ENCODE data around the gene PRELID2. TPM values are rescaled to one million over a fixed set of nuclear protein-coding genes. Genes with fewer than 3 reads are reported as not detected.

PRELID2 gene
- polyA plus RNA-seq, 1 of the 3 experiments (the other 2 are of a cell fraction) = 5.3 TPM

- Histone ChIP-seq H4K20me1 (ENCODE audit: insufficient read depth) (no peaks in the 10 kb centered on the region), H2AFZ (ENCODE audit: low read depth) (peak overlapping the region; percentile 44; the same call in 1 of the 2 replicates), H3K9ac (no peak overlapping the region), H3K9me3 (no peaks in the 10 kb centered on the region), H3K4me1 (ENCODE audit: control insufficient read depth in 1 of 2, insufficient read depth in 2 of 2, low read depth in 1 of 2, low read length in 1 of 2) (peaks cover 0 to 24% of the 10 kb centered on the region in 2 experiments; a peak in 3 of 4 replicates), H3K27me3 (ENCODE audit: insufficient read depth) (no peaks in the 10 kb centered on the region), H3K4me3 (ENCODE audit: low read depth in 2 of 2, low read length in 1 of 2) (no peak overlapping the region), H3K27ac (ENCODE audit: low read depth in 2 of 2, low read length in 1 of 2) (no peak overlapping the region), H3K36me3 (replicated peaks in 1 of 2; ENCODE audit: control insufficient read depth in 1 of 2, insufficient read depth in 2 of 2, low read length in 1 of 2) (no peaks in the 10 kb centered on the region), H3K9me2 (no peaks in the 10 kb centered on the region), H3F3A (replicated peaks; ENCODE audit: insufficient read depth) (peaks cover 12% of the 10 kb centered on the region), H3K79me2 (ENCODE audit: insufficient read depth) (peaks cover 10% of the 10 kb centered on the region; the same call in 1 of the 2 replicates), H3K4me2 (no peak overlapping the region)
- 67% methylated on average over 3 of the region's 3 CpGs for WGBS (ENCODE audit: low lambda C conversion rate)
- CTCF ChIA-PET = interaction anchor here (0.6 to 3.1 kb wide), 46 partner anchors 9 to 1628 kb away, joined by 3 to 30 read pairs (median 4); partner anchors contain the start of gene PRELID2
- POLR2A ChIA-PET = no interaction called here
- peak; percentile 42 for DNase-seq
- TF ChIP-seq SIN3A (IDR thresholded peaks at IDR 0.05; ENCODE audit: borderline replicate concordance, low read depth, low read length) = no peak
- no peak for TF ChIP-seq TEAD4 (IDR thresholded peaks at IDR 0.05; ENCODE audit: borderline replicate concordance, insufficient read depth)
- peak; percentile 85 for TF ChIP-seq RAD21 (IDR thresholded peaks at IDR 0.05; ENCODE audit: low read length)
- TF ChIP-seq SMC3 (IDR thresholded peaks at IDR 0.05; ENCODE audit: low read depth, low read length) = peak; percentile 65
- TF ChIP-seq POLR2AphosphoS5 (IDR thresholded peaks at IDR 0.05; ENCODE audit: low read depth, low read length) = no peak
- no peak for TF ChIP-seq TCF12 (IDR thresholded peaks at IDR 0.05)
- TF ChIP-seq, protein P1, sequence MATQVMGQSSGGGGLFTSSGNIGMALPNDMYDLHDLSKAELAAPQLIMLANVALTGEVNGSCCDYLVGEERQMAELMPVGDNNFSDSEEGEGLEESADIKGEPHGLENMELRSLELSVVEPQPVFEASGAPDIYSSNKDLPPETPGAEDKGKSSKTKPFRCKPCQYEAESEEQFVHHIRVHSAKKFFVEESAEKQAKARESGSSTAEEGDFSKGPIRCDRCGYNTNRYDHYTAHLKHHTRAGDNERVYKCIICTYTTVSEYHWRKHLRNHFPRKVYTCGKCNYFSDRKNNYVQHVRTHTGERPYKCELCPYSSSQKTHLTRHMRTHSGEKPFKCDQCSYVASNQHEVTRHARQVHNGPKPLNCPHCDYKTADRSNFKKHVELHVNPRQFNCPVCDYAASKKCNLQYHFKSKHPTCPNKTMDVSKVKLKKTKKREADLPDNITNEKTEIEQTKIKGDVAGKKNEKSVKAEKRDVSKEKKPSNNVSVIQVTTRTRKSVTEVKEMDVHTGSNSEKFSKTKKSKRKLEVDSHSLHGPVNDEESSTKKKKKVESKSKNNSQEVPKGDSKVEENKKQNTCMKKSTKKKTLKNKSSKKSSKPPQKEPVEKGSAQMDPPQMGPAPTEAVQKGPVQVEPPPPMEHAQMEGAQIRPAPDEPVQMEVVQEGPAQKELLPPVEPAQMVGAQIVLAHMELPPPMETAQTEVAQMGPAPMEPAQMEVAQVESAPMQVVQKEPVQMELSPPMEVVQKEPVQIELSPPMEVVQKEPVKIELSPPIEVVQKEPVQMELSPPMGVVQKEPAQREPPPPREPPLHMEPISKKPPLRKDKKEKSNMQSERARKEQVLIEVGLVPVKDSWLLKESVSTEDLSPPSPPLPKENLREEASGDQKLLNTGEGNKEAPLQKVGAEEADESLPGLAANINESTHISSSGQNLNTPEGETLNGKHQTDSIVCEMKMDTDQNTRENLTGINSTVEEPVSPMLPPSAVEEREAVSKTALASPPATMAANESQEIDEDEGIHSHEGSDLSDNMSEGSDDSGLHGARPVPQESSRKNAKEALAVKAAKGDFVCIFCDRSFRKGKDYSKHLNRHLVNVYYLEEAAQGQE (IDR thresholded peaks at IDR 0.05; ENCODE audit: low read depth, low read length) = no peak
- no peak for TF ChIP-seq NFIC (IDR thresholded peaks at IDR 0.05; ENCODE audit: borderline replicate concordance)
- TF ChIP-seq, protein P2, sequence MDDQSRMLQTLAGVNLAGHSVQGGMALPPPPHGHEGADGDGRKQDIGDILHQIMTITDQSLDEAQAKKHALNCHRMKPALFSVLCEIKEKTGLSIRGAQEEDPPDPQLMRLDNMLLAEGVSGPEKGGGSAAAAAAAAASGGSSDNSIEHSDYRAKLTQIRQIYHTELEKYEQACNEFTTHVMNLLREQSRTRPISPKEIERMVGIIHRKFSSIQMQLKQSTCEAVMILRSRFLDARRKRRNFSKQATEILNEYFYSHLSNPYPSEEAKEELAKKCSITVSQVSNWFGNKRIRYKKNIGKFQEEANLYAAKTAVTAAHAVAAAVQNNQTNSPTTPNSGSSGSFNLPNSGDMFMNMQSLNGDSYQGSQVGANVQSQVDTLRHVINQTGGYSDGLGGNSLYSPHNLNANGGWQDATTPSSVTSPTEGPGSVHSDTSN (IDR thresholded peaks at IDR 0.05) = 0 out of 2 replicates have a peak, but pooled peaks have one; percentile 11
- TF ChIP-seq GABPA (IDR thresholded peaks at IDR 0.05; ENCODE audit: low read depth) = no peak
- TF ChIP-seq RCOR1 (IDR thresholded peaks at IDR 0.05; ENCODE audit: low read length) = no peak
- TF ChIP-seq, protein P3, sequence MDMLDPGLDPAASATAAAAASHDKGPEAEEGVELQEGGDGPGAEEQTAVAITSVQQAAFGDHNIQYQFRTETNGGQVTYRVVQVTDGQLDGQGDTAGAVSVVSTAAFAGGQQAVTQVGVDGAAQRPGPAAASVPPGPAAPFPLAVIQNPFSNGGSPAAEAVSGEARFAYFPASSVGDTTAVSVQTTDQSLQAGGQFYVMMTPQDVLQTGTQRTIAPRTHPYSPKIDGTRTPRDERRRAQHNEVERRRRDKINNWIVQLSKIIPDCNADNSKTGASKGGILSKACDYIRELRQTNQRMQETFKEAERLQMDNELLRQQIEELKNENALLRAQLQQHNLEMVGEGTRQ (IDR thresholded peaks at IDR 0.05; ENCODE audit: borderline replicate concordance, low read depth, low read length) = no peak
- TF ChIP-seq FOXM1 (IDR thresholded peaks at IDR 0.05; ENCODE audit: low read depth) = no peak
- TF ChIP-seq MEF2A (IDR thresholded peaks at IDR 0.05; ENCODE audit: borderline replicate concordance, low read depth) = no peak
- TF ChIP-seq YY1 (IDR thresholded peaks at IDR 0.05; ENCODE audit: low read depth) = peak; percentile 61; the same call in 1 of the 2 replicates
- no peak for TF ChIP-seq EP300 (IDR thresholded peaks at IDR 0.05; ENCODE audit: borderline replicate concordance in 1 of 2, low read depth in 1 of 2, low read length in 1 of 2)
- TF ChIP-seq TAF1 (IDR thresholded peaks at IDR 0.05; ENCODE audit: borderline replicate concordance, low read depth, low read length) = no peak
- TF ChIP-seq, protein P4, sequence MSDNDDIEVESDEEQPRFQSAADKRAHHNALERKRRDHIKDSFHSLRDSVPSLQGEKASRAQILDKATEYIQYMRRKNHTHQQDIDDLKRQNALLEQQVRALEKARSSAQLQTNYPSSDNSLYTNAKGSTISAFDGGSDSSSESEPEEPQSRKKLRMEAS (IDR thresholded peaks at IDR 0.05; ENCODE audit: low read depth) = no peak
- no peak for TF ChIP-seq RFX5 (IDR thresholded peaks at IDR 0.05; ENCODE audit: low read length)
- no peak for TF ChIP-seq ZBTB33 (IDR thresholded peaks at IDR 0.05; ENCODE audit: borderline replicate concordance, low read depth)
- no peak; the same call in 1 of the 2 replicates for TF ChIP-seq NRF1 (IDR thresholded peaks at IDR 0.05; ENCODE audit: low read depth, low read length)
- TF ChIP-seq RXRA (IDR thresholded peaks at IDR 0.05; ENCODE audit: borderline replicate concordance, low read depth) = no peak
- TF ChIP-seq, protein P5, sequence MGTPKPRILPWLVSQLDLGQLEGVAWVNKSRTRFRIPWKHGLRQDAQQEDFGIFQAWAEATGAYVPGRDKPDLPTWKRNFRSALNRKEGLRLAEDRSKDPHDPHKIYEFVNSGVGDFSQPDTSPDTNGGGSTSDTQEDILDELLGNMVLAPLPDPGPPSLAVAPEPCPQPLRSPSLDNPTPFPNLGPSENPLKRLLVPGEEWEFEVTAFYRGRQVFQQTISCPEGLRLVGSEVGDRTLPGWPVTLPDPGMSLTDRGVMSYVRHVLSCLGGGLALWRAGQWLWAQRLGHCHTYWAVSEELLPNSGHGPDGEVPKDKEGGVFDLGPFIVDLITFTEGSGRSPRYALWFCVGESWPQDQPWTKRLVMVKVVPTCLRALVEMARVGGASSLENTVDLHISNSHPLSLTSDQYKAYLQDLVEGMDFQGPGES (IDR thresholded peaks at IDR 0.05; ENCODE audit: low read depth, low read length) = no peak
- no peak for TF ChIP-seq FOXJ3 (CRISPR knock-in tag; IDR thresholded peaks at IDR 0.05)
- no peak for TF ChIP-seq EZH2phosphoT487 (IDR thresholded peaks at IDR 0.05; ENCODE audit: borderline replicate concordance, low read depth)
- TF ChIP-seq ELF1 (IDR thresholded peaks at IDR 0.05) = no peak
- no peak for TF ChIP-seq MXI1 (IDR thresholded peaks at IDR 0.05; ENCODE audit: low read depth, low read length)
These were observed 9.4 kb downstream of the PRELID2 start for GRCh38 chr5:145825751-145826180.

All from SK-N-SH (cell line).